ENCODE data around the gene DMAC2L. TPM values are rescaled to one million over a fixed set of nuclear protein-coding genes. Genes with fewer than 3 reads are reported as not detected.

The DMAC2L gene
- total and polyA plus RNA-seq, 10 of the 15 experiments (the other 5 are each of a cell fraction or from before 2014, with no cell fraction given), result 9.5 to 76.3 (median 28.2) TPM

DNA sequence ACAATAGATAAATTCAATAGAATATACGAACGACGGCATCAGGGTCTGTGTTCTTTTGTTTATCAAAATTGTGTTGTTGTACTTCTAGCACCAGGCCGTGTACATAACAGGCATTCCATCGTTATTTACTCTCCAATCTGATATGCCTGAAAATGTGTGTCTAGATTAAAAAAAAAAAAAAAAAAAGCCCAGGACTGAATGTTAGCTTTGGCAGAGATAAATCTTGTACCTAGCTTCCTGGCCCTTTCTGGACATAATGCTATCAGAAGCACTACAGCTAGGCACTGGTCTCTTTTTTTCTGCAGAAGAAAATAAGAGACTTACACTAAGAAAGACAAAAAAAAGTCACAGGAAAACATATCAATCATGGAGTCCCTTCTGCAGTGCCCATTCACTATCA lies 47.5 kb downstream of the DMAC2L start:
- in situ Hi-C loops (cut with MboI), result no loop called here
- CTCF ChIA-PET, result interaction anchor here (0.7 to 0.9 kb wide), 3 partner anchors 11 to 17 kb away, joined by 3 to 5 read pairs (median 3); no protein-coding TSS in a partner anchor
- Histone ChIP-seq H3K4me2 (ENCODE audit: control insufficient read depth, insufficient read depth) (no peak overlapping the region), H2AFZ (ENCODE audit: control insufficient read depth, low read depth, low read length) (no peak overlapping the region), H3K4me3 (no peak overlapping the region), H3K79me2 (ENCODE audit: control insufficient read depth, insufficient read depth, low read length) (peaks cover 4% of the 10 kb centered on the region), H4K20me1 (ENCODE audit: control insufficient read depth, insufficient read depth) (no peaks in the 10 kb centered on the region), H3K4me1 (ENCODE audit: control insufficient read depth, insufficient read depth, low read length) (peaks cover 11% of the 10 kb centered on the region), H3K27ac (ENCODE audit: control insufficient read depth, insufficient read depth) (no peak overlapping the region), H3K36me3 (ENCODE audit: control insufficient read depth in 2 of 2, insufficient read depth in 2 of 2, low read length in 1 of 2) (peaks cover 0 to 4% of the 10 kb centered on the region in 2 experiments; a peak in 2 of 4 replicates), H3K27me3 (replicated peaks in 1 of 2; ENCODE audit: control insufficient read depth in 2 of 2, insufficient read depth in 2 of 2, low read length in 1 of 2) (no peaks in the 10 kb centered on the region), H3K9ac (ENCODE audit: control insufficient read depth, insufficient read depth, low read length) (no peak overlapping the region), H3K9me3 (replicated peaks; ENCODE audit: control insufficient read depth, insufficient read depth, low read length) (no peaks in the 10 kb centered on the region; the same call in 2 of the 3 replicates)
- SMC1A ChIA-PET (ENCODE audit: uncharacterized antibody, unreplicated experiment), result interaction anchor here (0.9 to 1.6 kb wide), 3 partner anchors 14 to 31 kb away, joined by 3 to 10 read pairs (median 4); no protein-coding TSS in a partner anchor
- TF ChIP-seq PAX5 (IDR thresholded peaks at IDR 0.05; ENCODE audit: borderline replicate concordance, low read depth, low read length) (no peak), TCF12 (IDR thresholded peaks at IDR 0.05; ENCODE audit: low read depth, low read length) (no peak), EZH2 (IDR thresholded peaks at IDR 0.05; ENCODE audit: borderline replicate concordance, control insufficient read depth, low read depth, low read length) (no peak), BCL11A (IDR thresholded peaks at IDR 0.05; ENCODE audit: low read depth, low read length) (no peak), CREB1 (IDR thresholded peaks at IDR 0.05; ENCODE audit: low read depth) (no peak), RELA (IDR thresholded peaks at IDR 0.05; ENCODE audit: borderline replicate concordance, partially characterized antibody) (no peak), PBX3 (IDR thresholded peaks at IDR 0.05; ENCODE audit: insufficient replicate concordance, low read depth, low read length) (no peak), ZBED1 (IDR thresholded peaks at IDR 0.05; ENCODE audit: borderline replicate concordance) (no peak)
- intact Hi-C loops (cut with micrococcal nuclease; ENCODE audit: unreplicated experiment), result no loop called here
- DNase-seq (ENCODE audit: low read depth, low spot score), result no peak
- 98% methylated on average over 5 of the region's 5 CpGs for WGBS (ENCODE audit: insufficient coverage, insufficient replicate concordance, low lambda C conversion rate, missing lambda C conversion rate)
- BruUV-seq (replicated peaks), result no TSS peak
- FAIRE-seq, result no peak
- RAD21 ChIA-PET (ENCODE audit: unreplicated experiment), result interaction anchor here (0.6 to 1.5 kb wide), 3 partner anchors 15 to 457 kb away, joined by 3 to 6 read pairs (median 3); no protein-coding TSS in a partner anchor
- POLR2A ChIA-PET, result interaction anchor here (0.5 to 0.6 kb wide), 2 partner anchors 124 to 463 kb away, joined by 3 read pairs; no protein-coding TSS in a partner anchor
- ATAC-seq, result no peak
